Measurements from ENCODE around the gene SLFN11. TPM values are rescaled to one million over a fixed set of nuclear protein-coding genes. Genes with fewer than 3 reads are reported as not detected.

SLFN11 gene
- total RNA-seq, 1 experiment from 2014 or later: not detected

GRCh38 chr17:35352284-35352683 is 21.1 kb downstream of the SLFN11 start:
- intact Hi-C loops (cut with micrococcal nuclease): no loop called here
- H3K36me3 Mint-ChIP-seq (ENCODE audit: insufficient read depth, unreplicated experiment): no peaks in the 10 kb centered on the region
- no peak for TF ChIP-seq CTCF (IDR thresholded peaks at IDR 0.05; ENCODE audit: unreplicated experiment)
- H3K27ac Mint-ChIP-seq (ENCODE audit: low read depth, unreplicated experiment): no peak overlapping the region
- H3K4me3 Mint-ChIP-seq (ENCODE audit: unreplicated experiment): no peak overlapping the region
- H3K9me3 Mint-ChIP-seq (ENCODE audit: unreplicated experiment): no peaks in the 10 kb centered on the region
- no peaks in the 10 kb centered on the region for H3K4me1 Mint-ChIP-seq (ENCODE audit: insufficient read depth, unreplicated experiment)
- DNase-seq (ENCODE audit: unreplicated experiment): no peak
- ChIA-PET POLR2A (interaction anchor here (0.8 kb wide), 1 partner anchor 12 kb away, joined by 3 read pairs; no protein-coding TSS in a partner anchor), CTCF (interaction anchor here (0.6 to 0.9 kb wide), 2 partner anchors 16 to 128 kb away, joined by 3 read pairs; no protein-coding TSS in a partner anchor)
- peaks cover 81% of the 10 kb centered on the region for H3K27me3 Mint-ChIP-seq (ENCODE audit: insufficient read depth, unreplicated experiment)
- BruUV-seq (replicated peaks): no TSS peak

DNA sequence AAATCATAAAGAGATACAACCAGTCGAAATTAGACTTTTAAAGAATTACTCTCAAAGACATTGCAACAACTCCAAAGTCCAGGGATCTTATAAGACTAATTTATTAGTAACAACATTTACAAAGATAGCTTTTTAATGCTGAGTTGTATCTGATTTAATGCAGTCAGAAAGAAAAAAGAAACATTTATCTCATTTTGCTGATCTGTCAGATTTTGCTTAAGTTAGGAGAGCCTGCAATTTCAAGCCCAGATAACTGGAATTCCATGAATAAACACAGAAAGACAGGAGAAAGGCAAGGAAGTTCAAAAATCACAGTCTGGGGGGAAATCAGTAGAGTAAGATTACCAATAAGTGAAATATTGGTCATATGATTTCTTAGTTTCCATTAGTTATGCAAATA is 22.9 kb downstream of the SLFN11 start:
- intact Hi-C loops (cut with micrococcal nuclease): no loop called here
- no peak for DNase-seq (ENCODE audit: unreplicated experiment)
- Mint-ChIP-seq H3K4me3 (ENCODE audit: unreplicated experiment) (no peak overlapping the region), H3K4me1 (ENCODE audit: insufficient read depth, unreplicated experiment) (no peaks in the 10 kb centered on the region), H3K27ac (ENCODE audit: low read depth, unreplicated experiment) (no peak overlapping the region), H3K27me3 (ENCODE audit: insufficient read depth, unreplicated experiment) (peaks cover 81% of the 10 kb centered on the region), H3K36me3 (ENCODE audit: insufficient read depth, unreplicated experiment) (no peaks in the 10 kb centered on the region), H3K9me3 (ENCODE audit: unreplicated experiment) (no peaks in the 10 kb centered on the region)
- POLR2A ChIA-PET: no interaction called here
- no TSS peak for BruUV-seq (replicated peaks)
- TF ChIP-seq CTCF (IDR thresholded peaks at IDR 0.05; ENCODE audit: unreplicated experiment): no peak
- CTCF ChIA-PET: interaction anchor here (0.5 to 2.5 kb wide), 3 partner anchors 39 to 519 kb away, joined by 3 to 8 read pairs (median 3); no protein-coding TSS in a partner anchor

DNA sequence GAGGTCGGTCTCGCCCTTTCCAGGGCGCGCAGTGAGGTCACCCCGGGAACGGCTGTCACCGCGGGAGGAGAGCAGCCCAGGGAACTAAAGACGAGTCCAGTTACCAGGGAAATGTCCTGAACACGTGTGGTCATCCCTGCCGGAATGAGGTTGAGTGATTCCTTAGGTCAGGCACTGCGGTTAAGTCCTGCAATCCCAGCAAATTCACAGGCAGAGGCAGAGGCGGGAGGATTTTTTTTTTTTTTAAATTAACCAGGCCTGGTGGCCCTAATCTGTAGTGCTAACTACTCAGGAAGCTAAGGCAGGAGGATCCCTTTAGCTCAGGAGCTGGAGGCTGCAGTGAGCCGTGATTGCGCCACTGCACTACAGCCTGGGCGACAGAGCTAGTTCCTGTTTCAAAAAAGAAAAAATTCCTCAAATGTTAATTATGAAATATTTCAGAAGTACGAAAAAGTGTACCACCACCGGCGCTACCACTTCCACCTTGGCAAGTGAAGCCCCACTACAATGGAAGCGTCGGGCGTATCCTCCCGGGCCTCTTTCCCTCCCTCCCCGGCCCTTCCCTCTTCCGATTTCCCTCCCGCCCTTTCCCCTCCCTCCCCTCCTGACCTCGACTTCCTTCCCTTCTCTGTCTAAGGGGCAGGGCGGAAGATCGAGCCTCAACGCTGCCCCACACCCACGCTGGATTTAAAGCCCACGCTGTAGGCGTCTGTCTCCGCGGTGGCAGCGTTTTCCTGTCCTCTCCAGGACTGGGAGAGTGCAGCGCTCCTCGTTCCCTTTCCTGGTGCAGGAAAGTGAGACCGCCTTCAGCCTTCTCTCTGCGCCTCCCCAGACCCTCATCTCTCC is 27.3 kb downstream of the SLFN11 start:
- no peak for DNase-seq (ENCODE audit: unreplicated experiment)
- CTCF ChIA-PET: interaction anchor here (1.0 kb wide), 1 partner anchor 192 kb away, joined by 3 read pairs; no protein-coding TSS in a partner anchor

More for the DNA sequence above, 27.3 kb downstream of the SLFN11 start:
- no peak overlapping the region for H3K27ac Mint-ChIP-seq (ENCODE audit: low read depth, unreplicated experiment)
- no peaks in the 10 kb centered on the region for H3K36me3 Mint-ChIP-seq (ENCODE audit: insufficient read depth, unreplicated experiment)
- no peaks in the 10 kb centered on the region for H3K9me3 Mint-ChIP-seq (ENCODE audit: unreplicated experiment)
- no peak for TF ChIP-seq CTCF (IDR thresholded peaks at IDR 0.05; ENCODE audit: unreplicated experiment)
- H3K27me3 Mint-ChIP-seq (ENCODE audit: insufficient read depth, unreplicated experiment): peaks cover 86% of the 10 kb centered on the region
- H3K4me3 Mint-ChIP-seq (ENCODE audit: unreplicated experiment): no peak overlapping the region
- H3K4me1 Mint-ChIP-seq (ENCODE audit: insufficient read depth, unreplicated experiment): no peaks in the 10 kb centered on the region
- no TSS peak for BruUV-seq (replicated peaks)
- intact Hi-C loops (cut with micrococcal nuclease): no loop called here
- POLR2A ChIA-PET: interaction anchor here (0.6 kb wide), 1 partner anchor 104 kb away, joined by 4 read pairs; the partner anchor contains the start of gene SLFN5

All from MCF 10A (cell line).